ENCODE data around the gene FAM107B.

GRCh38 chr10:14758451-14758850, 16.2 kb downstream of the FAM107B start:
- TF ChIP-seq MTF1 (CRISPR knock-in tag; IDR thresholded peaks at IDR 0.05) = no peak
- TF ChIP-seq ZNF24 (IDR thresholded peaks at IDR 0.05) = no peak
- no peak for TF ChIP-seq CTCF (CRISPR knock-in tag; IDR thresholded peaks at IDR 0.05)
- no peak for TF ChIP-seq TBP (CRISPR knock-in tag; IDR thresholded peaks at IDR 0.05)
- TF ChIP-seq ARNT (IDR thresholded peaks at IDR 0.05) = no peak
- TF ChIP-seq TBL1XR1 (IDR thresholded peaks at IDR 0.05; ENCODE audit: borderline replicate concordance, low read length, partially characterized antibody) = no peak
- TF ChIP-seq AGO2 (optimal IDR thresholded peaks at IDR 0.05; ENCODE audit: low read depth, low read length) = no peak
- TF ChIP-seq SP4 (CRISPR knock-in tag; IDR thresholded peaks at IDR 0.05) = no peak
- TF ChIP-seq, protein P1, sequence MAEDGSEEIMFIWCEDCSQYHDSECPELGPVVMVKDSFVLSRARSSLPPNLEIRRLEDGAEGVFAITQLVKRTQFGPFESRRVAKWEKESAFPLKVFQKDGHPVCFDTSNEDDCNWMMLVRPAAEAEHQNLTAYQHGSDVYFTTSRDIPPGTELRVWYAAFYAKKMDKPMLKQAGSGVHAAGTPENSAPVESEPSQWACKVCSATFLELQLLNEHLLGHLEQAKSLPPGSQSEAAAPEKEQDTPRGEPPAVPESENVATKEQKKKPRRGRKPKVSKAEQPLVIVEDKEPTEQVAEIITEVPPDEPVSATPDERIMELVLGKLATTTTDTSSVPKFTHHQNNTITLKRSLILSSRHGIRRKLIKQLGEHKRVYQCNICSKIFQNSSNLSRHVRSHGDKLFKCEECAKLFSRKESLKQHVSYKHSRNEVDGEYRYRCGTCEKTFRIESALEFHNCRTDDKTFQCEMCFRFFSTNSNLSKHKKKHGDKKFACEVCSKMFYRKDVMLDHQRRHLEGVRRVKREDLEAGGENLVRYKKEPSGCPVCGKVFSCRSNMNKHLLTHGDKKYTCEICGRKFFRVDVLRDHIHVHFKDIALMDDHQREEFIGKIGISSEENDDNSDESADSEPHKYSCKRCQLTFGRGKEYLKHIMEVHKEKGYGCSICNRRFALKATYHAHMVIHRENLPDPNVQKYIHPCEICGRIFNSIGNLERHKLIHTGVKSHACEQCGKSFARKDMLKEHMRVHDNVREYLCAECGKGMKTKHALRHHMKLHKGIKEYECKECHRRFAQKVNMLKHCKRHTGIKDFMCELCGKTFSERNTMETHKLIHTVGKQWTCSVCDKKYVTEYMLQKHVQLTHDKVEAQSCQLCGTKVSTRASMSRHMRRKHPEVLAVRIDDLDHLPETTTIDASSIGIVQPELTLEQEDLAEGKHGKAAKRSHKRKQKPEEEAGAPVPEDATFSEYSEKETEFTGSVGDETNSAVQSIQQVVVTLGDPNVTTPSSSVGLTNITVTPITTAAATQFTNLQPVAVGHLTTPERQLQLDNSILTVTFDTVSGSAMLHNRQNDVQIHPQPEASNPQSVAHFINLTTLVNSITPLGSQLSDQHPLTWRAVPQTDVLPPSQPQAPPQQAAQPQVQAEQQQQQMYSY (CRISPR knock-in tag; IDR thresholded peaks at IDR 0.05) = no peak
- TF ChIP-seq, protein P2, sequence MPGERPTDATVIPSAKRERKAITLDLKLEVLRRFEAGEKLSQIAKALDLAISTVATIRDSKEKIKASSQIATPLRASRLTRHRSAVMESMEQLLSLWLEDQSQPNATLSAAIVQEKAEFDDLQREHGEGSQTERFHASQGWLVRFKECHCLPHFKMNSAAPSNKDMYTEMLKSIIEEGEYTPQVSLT (CRISPR knock-in tag; IDR thresholded peaks at IDR 0.05; ENCODE audit: borderline replicate concordance, low read depth) = no peak
- no peak for TF ChIP-seq SATB2 (CRISPR knock-in tag; IDR thresholded peaks at IDR 0.05)
